ENCODE data around the gene POTEE. TPM values are rescaled to one million over a fixed set of nuclear protein-coding genes. Genes with fewer than 3 reads are reported as not detected.
"Not testable (repeated sequence)": the region's sequence is repeated elsewhere in the genome, so short reads cannot be mapped to it uniquely, and the experiment has no call there.

POTEE gene
- total RNA-seq, 1 experiment from 2014 or later, result 2.1 TPM

- DNase-seq (ENCODE audit: low spot score) (no peak), ATAC-seq (no peak)
- ChIA-PET CTCF (no interaction called here), POLR2A (no interaction called here)
- no peak for TF ChIP-seq FOXP1 (CRISPR knock-in tag; IDR thresholded peaks at IDR 0.05; ENCODE audit: borderline replicate concordance)
- TF ChIP-seq ZNF532 (CRISPR knock-in tag; IDR thresholded peaks at IDR 0.05; ENCODE audit: borderline replicate concordance), result no peak
- TF ChIP-seq NFE2L1 (CRISPR knock-in tag; IDR thresholded peaks at IDR 0.05), result no peak
- TF ChIP-seq FOXP4 (CRISPR knock-in tag; IDR thresholded peaks at IDR 0.05), result no peak
- TF ChIP-seq PREB (CRISPR knock-in tag; IDR thresholded peaks at IDR 0.05; ENCODE audit: borderline replicate concordance), result no peak
- TF ChIP-seq EMX1 (CRISPR knock-in tag; IDR thresholded peaks at IDR 0.05), result no peak
- TF ChIP-seq KAT7 (CRISPR knock-in tag; IDR thresholded peaks at IDR 0.05; ENCODE audit: borderline replicate concordance), result no peak
- no peak for TF ChIP-seq HMGXB4 (CRISPR knock-in tag; IDR thresholded peaks at IDR 0.05)
- TF ChIP-seq ZNF138 (CRISPR knock-in tag; conservative IDR thresholded peaks at IDR 0.05), result no peak
- TF ChIP-seq E2F1 (CRISPR knock-in tag; IDR thresholded peaks at IDR 0.05), result no peak
- no peak for TF ChIP-seq MXD4 (CRISPR knock-in tag; IDR thresholded peaks at IDR 0.05; ENCODE audit: borderline replicate concordance)
- no peak for TF ChIP-seq TP53 (CRISPR knock-in tag; IDR thresholded peaks at IDR 0.05)
- TF ChIP-seq ATF1 (CRISPR knock-in tag; IDR thresholded peaks at IDR 0.05), result no peak
- TF ChIP-seq NR2C2 (CRISPR knock-in tag; IDR thresholded peaks at IDR 0.05), result no peak
- TF ChIP-seq ZNF512 (CRISPR knock-in tag; IDR thresholded peaks at IDR 0.05; ENCODE audit: borderline replicate concordance), result no peak
- no peak for TF ChIP-seq CREM (CRISPR knock-in tag; IDR thresholded peaks at IDR 0.05)
- no peak for TF ChIP-seq ZNF121 (CRISPR knock-in tag; IDR thresholded peaks at IDR 0.05)
- no peak for TF ChIP-seq ZBTB43 (CRISPR knock-in tag; IDR thresholded peaks at IDR 0.05)
- H3K27me3 Mint-ChIP-seq (ENCODE audit: low read depth), result no peaks in the 10 kb centered on the region
- H3K9me3 Mint-ChIP-seq, result no peaks in the 10 kb centered on the region
- no peaks in the 10 kb centered on the region for H3K36me3 Mint-ChIP-seq
- H3K4me1 Mint-ChIP-seq, result no peaks in the 10 kb centered on the region
- no peak overlapping the region for H3K4me3 Mint-ChIP-seq
- H3K27ac Mint-ChIP-seq, result no peak overlapping the region
Observed at GRCh38 chr2:131201098-131201497, 8.2 kb upstream of the POTEE start.

GRCh38 chr2:131207839-131208238 lies 1.5 kb upstream of the POTEE start:
- H3K9me3 Mint-ChIP-seq; H3K27me3 Mint-ChIP-seq (ENCODE audit: low read depth); H3K27ac Mint-ChIP-seq; POLR2A ChIA-PET; DNase-seq (ENCODE audit: low spot score); H3K4me1 Mint-ChIP-seq; ATAC-seq; H3K36me3 Mint-ChIP-seq; CTCF ChIA-PET: not testable (repeated sequence)
- H3K4me3 Mint-ChIP-seq, result peak overlapping the region; percentile 76

GRCh38 chr2:131209773-131210104 lies 403 bp downstream of the POTEE start:
- H3K27ac Mint-ChIP-seq; H3K27me3 Mint-ChIP-seq (ENCODE audit: low read depth); DNase-seq (ENCODE audit: low spot score); H3K9me3 Mint-ChIP-seq; ATAC-seq; H3K4me1 Mint-ChIP-seq; H3K36me3 Mint-ChIP-seq; CTCF ChIA-PET: not testable (repeated sequence)
- POLR2A ChIA-PET, result interaction anchor here (1.1 kb wide), 1 partner anchor 1081 kb away, joined by 6 read pairs; the partner anchor contains the start of gene POTEF
- H3K4me3 Mint-ChIP-seq, result peak overlapping the region; percentile 65

Data from WTC11 (cell line).